ENCODE results near the gene ITGA11.

The ITGA11 gene

GRCh38 chr15:68328964-68329363, 103.0 kb downstream of the ITGA11 start:
- DNase-seq (ENCODE audit: low spot score): no peak

DNA sequence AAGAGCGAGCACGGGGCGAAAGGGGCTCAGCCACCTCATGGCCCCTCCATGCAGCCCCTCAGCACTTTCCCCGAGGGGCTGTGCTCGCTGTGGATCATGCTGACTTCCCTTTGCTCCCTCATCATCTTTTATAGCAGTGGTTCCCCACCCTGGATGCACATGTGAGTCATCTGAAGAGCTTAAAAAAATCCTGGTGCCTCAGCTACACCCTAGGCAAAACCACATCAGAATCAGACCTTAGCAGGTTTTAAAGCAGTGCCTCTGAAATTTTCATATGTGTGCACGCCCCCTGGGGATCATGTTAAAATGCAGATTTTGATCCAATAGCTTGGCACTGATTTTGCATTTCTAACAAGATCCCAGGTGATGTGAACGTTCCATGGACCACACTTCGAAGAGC, 103.5 kb downstream of the ITGA11 start:
- no peak for DNase-seq (ENCODE audit: low spot score)

DNA sequence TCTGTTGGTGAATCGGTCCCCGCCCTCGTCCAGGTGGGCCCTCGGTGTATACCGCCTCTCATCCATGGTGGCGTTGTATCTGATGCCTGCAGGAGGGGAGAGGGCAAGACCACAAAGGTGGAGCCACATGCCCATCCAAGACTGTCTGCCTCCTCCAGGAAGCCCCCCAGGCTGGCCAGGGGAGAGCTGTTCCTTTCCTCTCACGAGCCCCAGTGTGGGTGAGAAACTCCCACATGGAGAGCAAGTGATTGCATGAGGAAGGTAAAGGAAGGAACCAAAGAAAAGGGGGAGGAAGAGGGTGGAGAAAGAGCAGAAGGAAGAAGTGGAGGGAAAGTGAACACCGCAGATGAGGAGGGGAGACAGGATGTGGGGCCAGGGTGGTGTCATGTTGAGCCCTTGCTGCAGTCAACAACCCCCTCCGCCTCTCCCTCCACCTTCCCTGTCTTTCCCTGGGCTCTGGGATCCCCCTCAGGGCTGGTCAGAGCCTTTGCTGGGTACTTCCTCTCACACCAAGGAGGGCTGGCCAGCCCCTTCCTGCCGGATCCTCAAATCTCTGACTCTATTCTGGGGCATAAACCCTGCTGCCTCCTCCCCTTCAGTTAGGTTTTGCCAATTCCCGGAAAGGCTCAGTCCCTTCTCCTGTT, 105.1 kb downstream of the ITGA11 start:
- DNase-seq (ENCODE audit: low spot score): no peak

- no peak for DNase-seq (ENCODE audit: low spot score)
These were observed 106.2 kb downstream of the ITGA11 start for GRCh38 chr15:68325726-68326125.

DNA sequence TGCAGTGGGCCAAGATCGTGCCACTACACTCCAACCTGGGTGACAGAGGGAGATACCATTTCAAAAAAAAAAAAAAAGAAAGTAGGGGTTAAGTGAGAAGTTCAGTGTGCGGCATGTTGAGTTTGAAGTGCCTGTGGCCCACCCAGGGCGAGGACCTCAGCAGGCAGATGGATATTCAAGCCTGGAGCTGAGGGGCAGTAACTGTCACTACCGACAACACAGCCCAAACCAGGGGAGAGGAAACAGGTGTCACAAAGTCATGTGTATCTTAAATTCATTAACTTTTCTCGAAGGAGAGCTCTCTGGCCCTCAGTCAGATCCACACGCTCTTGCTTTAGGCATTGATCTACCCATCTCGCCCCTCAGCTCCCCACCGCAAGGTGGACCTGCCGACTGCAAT, 109.2 kb downstream of the ITGA11 start:
- no peak for DNase-seq (ENCODE audit: low spot score)

DNA sequence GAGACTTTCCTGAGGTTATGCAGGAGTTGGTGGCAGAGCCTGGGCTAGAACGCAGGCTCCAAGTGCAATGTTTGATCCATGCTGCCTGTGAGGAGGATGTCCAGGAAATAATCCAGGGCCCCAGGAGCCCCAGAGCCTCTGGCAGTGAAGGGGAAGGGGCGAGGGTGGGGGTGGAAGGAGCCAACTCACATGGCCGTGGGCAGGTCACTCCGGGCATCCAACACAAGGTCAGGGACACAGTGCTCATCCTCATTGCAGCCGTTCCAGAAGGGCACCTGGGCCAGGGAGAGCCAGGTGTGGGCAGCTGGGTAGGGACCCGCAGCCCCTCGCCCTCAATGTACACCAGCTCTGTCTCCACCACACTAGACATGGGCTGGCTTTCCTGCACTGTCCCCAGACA, 110.7 kb downstream of the ITGA11 start:
- DNase-seq (ENCODE audit: low spot score): no peak

DNA sequence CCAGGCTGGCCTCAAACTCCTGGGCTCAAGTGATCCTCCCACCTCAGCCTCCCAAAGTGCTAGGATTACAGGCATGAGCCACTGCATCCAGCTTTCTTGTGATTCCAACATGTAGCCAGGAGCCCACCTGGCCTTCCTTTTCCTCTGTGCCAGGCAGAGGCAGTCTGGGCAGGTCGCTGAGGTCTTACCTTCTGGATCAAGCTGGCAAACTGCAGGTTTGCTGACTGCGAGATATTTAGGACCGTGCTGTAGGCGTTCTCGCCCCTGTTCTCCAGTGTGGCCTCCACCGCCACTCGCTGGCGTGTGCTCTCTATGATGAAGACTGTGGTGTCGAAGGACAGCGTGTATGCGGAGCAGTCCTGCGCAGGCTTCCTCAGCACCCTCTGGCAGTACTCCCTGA, 112.0 kb downstream of the ITGA11 start:
- no peak for DNase-seq (ENCODE audit: low spot score)

GRCh38 chr15:68318931-68319909, 112.7 kb downstream of the ITGA11 start:
- DNase-seq (ENCODE audit: low spot score): no peak

DNA sequence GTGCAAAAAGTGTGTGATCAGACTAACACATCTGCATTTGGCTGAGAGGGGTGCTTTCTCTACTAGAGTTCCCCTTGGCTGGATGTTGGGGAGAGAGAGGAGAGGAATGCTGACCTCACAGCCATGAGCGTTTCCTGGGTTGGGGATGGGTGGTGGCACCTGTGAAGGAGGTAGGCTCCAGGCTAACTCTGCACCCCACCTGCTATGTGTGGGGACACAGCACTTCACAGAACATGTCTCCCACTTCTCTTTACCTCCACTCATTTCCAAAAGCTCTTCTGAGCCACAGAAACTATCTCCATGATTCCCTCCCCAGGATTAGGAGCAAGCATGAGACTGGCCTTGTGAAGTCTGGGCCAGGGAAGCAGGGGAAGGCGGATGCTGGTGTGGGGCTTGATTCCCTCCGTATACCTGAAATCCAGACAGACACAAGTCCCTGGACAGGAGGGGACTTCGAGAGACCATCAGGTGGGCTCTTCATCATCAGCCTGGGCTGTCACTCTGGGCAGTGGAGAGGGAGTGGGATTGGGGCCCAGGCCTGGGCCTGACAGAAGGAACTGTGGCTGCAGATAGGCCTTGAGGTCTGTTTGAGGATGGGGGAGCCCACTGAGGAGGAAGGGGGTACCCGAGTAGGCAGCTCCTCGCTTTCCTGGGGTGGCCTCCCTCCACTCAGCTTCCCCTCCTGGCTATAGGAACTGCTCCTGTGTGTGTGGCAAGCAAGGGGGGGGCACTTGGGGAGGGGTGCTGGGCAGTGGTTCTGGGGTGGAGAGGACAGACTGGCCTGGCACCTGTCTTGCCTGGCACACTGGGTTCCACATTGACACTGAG, 113.7 kb downstream of the ITGA11 start:
- DNase-seq (ENCODE audit: low spot score): no peak

DNA sequence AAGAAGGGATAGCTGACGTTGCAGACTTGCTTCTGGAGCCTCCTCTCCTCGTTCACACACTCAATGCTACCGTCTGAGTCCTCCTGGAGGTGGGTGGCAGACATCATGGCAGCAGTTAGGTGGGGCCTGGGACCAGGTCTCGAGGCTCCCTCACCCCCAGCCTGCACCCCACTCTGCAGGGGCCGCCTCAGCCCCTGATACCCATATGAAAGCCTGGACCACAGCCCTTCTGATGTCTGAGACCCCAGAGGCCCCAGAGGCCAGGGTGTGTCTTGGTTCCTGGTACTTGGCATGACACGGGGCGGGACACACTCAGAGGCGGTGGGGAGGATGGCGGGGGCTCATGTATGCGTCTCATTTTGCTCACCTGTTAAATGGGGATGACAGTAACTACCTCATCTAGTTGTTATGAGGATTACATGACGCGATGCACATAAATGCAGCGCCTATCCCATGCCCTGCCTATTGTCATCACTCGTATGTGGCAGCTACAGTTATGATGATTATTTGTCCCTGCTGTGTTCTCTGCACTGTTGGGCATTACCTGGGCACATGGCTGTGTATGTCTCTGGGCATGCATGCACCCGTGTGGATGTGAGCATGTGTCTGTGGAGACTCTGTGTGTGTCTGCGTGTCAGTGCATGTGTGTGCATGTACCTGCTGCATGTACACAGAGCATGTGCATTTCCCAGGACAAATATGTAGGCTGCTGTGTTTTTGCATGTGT, 114.5 kb downstream of the ITGA11 start:
- no peak for DNase-seq (ENCODE audit: low spot score)

GRCh38 chr15:68316061-68316804, 115.7 kb downstream of the ITGA11 start:
- DNase-seq (ENCODE audit: low spot score): no peak

GRCh38 chr15:68315495-68316031, 116.4 kb downstream of the ITGA11 start:
- no peak for DNase-seq (ENCODE audit: low spot score)

- no peak for DNase-seq (ENCODE audit: low spot score)
These were observed 116.9 kb downstream of the ITGA11 start for GRCh38 chr15:68315035-68315434.

DNA sequence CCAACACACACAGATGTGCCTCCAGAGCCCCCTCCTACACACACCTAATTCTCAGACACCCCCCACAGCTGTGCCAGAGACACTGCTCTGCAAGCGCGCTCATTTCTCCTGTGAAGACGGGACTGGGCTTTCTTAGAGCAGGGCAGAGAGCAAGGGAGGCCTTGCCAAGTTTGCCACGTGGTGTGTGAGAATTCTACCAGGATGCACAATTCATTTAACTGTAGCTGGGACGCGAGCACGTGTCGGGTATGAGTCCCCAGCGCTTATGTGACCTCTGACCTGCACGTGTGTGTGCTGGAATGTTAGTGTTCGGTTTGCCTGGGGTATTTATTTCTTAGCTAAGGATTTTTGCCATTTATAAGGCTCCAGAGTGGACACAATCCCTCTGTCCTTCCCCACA, 117.4 kb downstream of the ITGA11 start:
- no peak for DNase-seq (ENCODE audit: low spot score)

DNA sequence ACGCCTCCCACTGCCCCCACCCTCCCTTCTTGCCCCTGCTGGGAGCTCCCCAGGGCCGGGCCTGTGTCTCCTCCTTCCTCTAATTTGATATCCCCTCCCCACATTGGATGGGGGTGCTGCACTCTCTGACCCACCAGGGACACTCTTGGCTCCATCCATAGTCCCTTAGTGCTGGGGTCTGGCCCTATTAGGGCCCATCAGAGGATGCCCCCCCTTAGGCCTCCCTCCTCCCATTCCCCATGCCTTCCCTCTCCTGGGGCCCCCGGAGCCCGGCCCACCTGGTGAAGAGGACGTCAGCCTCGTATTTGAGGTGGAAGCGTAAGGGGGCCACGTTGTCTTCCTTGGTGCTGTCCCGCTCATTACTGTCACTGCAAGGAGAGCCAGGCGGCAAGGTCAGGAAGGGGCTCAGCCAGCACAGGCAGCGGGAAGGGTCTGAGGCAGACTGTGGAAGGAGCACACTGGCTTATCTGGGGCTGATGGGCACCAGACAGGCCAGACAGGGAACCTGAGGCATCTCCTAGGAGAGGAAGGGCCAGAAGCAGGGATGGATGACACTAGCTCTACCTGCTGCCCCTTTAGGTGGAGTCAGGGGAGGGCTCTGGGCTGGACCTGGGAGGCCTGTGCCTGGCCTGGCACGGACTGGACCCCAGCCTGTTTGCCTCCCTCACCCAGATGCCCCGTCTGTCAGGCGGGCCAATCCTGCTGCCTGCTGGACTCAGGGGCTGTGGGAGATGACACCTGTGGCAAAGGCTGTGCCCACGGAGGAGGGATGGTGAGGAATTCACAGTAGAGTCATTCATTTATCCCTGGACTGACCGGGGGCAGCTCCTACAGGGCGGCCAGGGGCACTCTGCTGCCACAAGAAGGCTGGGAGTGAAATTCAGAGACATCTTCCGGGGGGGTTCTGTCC, 118.2 kb downstream of the ITGA11 start:
- no peak for DNase-seq (ENCODE audit: low spot score)

GRCh38 chr15:68312701-68313204, 119.2 kb downstream of the ITGA11 start:
- DNase-seq (ENCODE audit: low spot score): no peak

DNA sequence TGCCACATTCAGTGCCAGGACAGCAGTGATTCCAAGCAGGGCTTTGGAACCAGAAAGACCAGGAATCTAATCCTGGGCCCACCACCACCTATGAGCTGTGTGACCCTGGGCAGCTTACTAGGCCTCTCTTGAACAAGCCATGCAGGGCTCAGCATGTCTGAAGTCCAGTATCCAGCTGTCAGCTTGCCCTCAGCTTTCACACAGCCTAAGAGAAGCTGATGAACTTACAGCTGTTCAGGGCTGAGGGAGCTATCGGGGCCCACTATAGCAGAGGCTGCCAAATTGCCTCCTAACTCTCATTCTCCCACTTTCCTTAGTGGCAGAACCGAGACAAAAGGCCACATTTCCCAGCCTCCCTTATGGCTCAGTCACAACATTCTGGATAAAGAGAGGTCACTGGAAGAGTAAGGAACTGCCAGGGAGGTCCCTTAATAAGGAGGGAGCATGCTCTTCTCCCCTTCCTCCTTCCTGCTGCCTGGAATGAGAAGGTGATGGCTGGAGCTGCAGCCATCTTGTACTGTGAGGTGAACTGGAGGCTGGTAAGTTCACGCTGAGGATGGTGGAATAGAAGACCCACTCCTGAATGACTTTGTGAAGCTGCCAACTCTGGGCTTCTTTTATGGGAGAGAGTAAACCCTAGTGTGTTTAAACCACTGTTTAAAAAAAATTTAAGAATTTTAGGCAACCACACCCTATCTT, 120.0 kb downstream of the ITGA11 start:
- no peak for DNase-seq (ENCODE audit: low spot score)

DNA sequence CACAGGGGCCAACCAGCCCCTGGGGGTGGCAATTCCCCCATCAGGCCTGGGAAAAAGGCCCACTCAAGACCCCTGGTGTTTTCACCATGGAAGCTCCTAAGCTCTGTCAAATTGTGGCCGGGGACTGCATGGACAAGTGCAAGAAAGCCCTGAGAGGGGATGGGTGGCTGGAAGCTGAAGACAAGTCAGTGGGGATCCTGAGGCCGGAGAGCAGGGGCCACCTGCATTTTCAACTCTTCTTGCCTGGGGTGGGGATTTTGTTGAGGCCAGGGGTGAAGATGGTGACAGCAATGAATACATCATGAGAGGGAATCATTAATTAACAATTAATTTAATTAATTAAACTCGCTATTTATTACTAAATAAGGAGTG, 120.5 kb downstream of the ITGA11 start:
- no peak for DNase-seq (ENCODE audit: low spot score)

Measured in CD4-positive, alpha-beta T cell treated with Interleukin-15 for 4 hours (primary cell).